Measurements from ENCODE around the gene VPS26C.

GRCh38 chr21:37223804-37224345 is 43.3 kb downstream of the VPS26C start:
- no peak for TF ChIP-seq OTX1 (CRISPR knock-in tag; IDR thresholded peaks at IDR 0.05)
- no peak for TF ChIP-seq ZNF318 (IDR thresholded peaks at IDR 0.05; ENCODE audit: borderline replicate concordance in 1 of 2, low read depth in 1 of 2)
- no peak for TF ChIP-seq ZNF24 (IDR thresholded peaks at IDR 0.05)
- TF ChIP-seq EP300 (IDR thresholded peaks at IDR 0.05; ENCODE audit: low read length): no peak
- TF ChIP-seq, protein P1, sequence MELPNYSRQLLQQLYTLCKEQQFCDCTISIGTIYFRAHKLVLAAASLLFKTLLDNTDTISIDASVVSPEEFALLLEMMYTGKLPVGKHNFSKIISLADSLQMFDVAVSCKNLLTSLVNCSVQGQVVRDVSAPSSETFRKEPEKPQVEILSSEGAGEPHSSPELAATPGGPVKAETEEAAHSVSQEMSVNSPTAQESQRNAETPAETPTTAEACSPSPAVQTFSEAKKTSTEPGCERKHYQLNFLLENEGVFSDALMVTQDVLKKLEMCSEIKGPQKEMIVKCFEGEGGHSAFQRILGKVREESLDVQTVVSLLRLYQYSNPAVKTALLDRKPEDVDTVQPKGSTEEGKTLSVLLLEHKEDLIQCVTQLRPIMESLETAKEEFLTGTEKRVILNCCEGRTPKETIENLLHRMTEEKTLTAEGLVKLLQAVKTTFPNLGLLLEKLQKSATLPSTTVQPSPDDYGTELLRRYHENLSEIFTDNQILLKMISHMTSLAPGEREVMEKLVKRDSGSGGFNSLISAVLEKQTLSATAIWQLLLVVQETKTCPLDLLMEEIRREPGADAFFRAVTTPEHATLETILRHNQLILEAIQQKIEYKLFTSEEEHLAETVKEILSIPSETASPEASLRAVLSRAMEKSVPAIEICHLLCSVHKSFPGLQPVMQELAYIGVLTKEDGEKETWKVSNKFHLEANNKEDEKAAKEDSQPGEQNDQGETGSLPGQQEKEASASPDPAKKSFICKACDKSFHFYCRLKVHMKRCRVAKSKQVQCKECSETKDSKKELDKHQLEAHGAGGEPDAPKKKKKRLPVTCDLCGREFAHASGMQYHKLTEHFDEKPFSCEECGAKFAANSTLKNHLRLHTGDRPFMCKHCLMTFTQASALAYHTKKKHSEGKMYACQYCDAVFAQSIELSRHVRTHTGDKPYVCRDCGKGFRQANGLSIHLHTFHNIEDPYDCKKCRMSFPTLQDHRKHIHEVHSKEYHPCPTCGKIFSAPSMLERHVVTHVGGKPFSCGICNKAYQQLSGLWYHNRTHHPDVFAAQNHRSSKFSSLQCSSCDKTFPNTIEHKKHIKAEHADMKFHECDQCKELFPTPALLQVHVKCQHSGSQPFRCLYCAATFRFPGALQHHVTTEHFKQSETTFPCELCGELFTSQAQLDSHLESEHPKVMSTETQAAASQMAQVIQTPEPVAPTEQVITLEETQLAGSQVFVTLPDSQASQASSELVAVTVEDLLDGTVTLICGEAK (IDR thresholded peaks at IDR 0.05): no peak
- TF ChIP-seq, protein P1 (CRISPR knock-in tag; IDR thresholded peaks at IDR 0.05): no peak
- no peak for TF ChIP-seq HIVEP1 (CRISPR knock-in tag; IDR thresholded peaks at IDR 0.05)
- TF ChIP-seq, protein P2, sequence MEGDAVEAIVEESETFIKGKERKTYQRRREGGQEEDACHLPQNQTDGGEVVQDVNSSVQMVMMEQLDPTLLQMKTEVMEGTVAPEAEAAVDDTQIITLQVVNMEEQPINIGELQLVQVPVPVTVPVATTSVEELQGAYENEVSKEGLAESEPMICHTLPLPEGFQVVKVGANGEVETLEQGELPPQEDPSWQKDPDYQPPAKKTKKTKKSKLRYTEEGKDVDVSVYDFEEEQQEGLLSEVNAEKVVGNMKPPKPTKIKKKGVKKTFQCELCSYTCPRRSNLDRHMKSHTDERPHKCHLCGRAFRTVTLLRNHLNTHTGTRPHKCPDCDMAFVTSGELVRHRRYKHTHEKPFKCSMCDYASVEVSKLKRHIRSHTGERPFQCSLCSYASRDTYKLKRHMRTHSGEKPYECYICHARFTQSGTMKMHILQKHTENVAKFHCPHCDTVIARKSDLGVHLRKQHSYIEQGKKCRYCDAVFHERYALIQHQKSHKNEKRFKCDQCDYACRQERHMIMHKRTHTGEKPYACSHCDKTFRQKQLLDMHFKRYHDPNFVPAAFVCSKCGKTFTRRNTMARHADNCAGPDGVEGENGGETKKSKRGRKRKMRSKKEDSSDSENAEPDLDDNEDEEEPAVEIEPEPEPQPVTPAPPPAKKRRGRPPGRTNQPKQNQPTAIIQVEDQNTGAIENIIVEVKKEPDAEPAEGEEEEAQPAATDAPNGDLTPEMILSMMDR (IDR thresholded peaks at IDR 0.05 in 2 of 3, conservative IDR thresholded peaks at IDR 0.05 in 1 of 3; ENCODE audit: insufficient read depth in 2 of 3, low read depth in 1 of 3, low read length in 3 of 3): no peak
- TF ChIP-seq BACH1 (tag; IDR thresholded peaks at IDR 0.05): no peak
- TF ChIP-seq CHAMP1 (IDR thresholded peaks at IDR 0.05): no peak
- TF ChIP-seq SRSF1 (IDR thresholded peaks at IDR 0.05; ENCODE audit: low read depth, low read length): no peak
- TF ChIP-seq HDGF (IDR thresholded peaks at IDR 0.05): no peak

Data from K562 (cell line).